ENCODE results near the gene MAN1C1. TPM values are rescaled to one million over a fixed set of nuclear protein-coding genes. Genes with fewer than 3 reads are reported as not detected.

MAN1C1 gene
- total RNA-seq, 1 donor from 2014 or later: 6.6 TPM

- no peak for DNase-seq (ENCODE audit: low read depth)
Measured at GRCh38 chr1:25613091-25613490, 3.5 kb upstream of the MAN1C1 start.

GRCh38 chr1:25614501-25615171 is 2.0 kb upstream of the MAN1C1 start:
- no peak for DNase-seq (ENCODE audit: low read depth)

GRCh38 chr1:25615172-25615541 is 1.4 kb upstream of the MAN1C1 start:
- peak; percentile 35 for DNase-seq (ENCODE audit: low read depth)

DNA sequence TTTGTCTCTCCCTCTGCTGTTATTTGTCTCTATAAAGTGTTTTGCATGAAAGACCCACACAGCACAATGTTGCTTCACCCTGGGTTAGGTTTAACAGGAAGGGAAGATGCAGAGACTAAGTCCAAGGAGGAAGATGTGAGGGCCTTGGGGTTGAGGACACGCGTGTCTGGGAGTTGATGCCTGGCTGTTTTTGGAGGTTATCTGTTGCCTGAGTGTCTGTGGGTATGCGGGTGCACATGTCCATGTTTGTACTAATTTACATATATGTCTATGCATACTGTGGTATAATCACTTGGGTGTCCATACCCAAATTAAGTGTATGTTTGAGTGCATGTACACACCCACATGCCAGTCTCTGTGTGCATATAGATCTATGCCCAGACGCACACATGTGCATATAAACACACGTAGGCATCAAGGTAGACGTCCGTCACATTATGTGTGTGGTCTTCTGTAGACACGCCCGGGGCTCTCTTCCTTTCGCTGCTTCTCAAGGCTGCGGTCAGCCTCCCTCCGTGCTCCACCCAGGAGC is 962 bp upstream of the MAN1C1 start:
- no peak for DNase-seq (ENCODE audit: low read depth)

- DNase-seq (ENCODE audit: low read depth): no peak
Measured at GRCh38 chr1:25616987-25617624, 515 bp downstream of the MAN1C1 start.

DNA sequence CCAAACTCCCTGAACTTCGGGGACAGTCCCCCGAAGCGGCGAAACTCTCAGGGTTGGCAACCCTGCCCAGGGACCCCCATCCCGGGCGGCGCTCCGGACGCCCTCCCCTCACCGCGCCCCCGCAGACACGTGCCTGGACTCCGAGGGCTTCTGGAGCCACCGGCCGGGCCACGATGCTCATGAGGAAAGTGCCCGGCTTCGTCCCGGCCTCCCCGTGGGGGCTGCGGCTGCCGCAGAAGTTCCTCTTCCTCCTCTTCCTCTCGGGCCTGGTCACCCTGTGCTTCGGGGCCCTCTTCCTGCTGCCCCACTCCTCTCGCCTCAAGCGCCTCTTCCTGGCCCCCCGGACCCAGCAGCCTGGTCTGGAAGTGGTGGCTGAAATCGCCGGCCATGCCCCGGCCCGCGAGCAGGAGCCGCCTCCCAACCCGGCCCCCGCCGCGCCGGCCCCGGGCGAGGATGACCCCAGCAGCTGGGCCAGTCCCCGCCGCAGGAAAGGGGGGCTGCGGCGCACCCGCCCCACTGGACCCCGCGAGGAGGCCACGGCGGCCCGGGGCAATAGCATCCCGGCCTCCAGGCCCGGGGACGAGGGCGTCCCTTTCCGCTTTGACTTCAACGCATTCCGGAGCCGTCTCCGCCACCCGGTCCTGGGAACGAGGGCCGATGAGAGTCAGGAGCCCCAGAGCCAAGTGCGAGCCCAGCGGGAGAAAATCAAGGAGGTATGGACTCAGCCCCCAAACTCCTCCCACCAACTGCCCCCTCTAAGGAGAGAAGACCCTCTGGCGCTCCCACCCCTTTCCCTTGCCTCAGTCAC is 1.2 kb downstream of the MAN1C1 start:
- no peak for DNase-seq (ENCODE audit: low read depth)

- DNase-seq (ENCODE audit: low read depth): no peak
Measured at GRCh38 chr1:25618433-25618808, 1.8 kb downstream of the MAN1C1 start.

DNA sequence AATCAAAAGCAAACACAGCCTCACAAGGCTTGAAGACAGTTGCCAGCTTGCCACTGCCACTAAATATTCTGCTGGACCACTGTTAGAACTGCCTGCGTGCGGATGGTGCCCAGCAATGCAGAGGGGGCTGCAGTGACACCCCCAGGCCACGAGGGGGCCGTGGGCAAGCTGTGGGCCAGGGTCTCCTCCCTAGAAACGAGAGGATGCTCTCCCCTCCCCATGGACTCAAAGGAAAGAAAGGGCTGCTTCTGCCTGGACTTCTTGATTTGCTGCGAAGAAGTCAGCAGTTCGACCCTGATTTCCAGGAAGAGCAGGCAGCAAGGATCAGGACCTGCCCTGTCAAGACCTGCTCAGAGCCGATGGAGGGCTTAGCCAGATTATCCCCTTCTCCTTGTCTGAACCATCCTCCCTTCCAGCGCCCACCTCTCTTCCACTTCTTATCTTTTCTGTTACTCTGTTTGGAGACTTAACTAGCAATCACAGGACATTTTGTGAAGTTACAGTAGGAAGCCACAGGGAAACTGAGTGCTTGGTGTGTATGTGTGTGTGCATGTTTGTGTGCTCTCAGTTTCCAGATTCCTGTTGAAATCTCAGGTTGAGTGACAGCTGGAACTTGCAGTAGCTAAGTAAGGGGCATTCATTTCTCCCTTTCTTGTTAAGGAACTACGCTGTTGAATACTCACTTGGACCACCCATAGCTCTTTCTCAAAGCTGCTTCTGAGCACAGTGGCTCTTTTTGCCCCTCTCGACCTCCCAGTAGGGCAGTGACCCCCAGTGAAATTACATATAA is 2.7 kb downstream of the MAN1C1 start:
- DNase-seq (ENCODE audit: low read depth): peak; percentile 30

DNA sequence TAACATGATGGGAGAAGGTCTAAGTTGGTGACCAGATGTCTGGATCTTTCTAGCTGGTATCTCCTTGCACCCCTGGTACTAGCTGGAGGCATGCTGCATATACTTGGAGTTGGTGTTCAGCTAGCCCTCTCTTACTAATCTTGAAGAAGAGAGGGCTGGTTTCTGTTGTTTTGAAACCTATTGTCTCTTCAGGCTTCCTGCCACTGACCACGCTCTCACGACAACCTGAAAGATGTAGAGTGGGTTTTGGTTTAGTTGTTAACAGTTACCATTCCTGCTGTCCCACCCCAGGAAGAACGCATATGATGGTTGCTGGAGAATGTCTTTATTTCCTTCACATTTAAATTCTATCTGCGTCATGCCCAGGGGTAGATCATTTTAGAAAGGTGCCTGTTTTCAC is 3.6 kb downstream of the MAN1C1 start:
- no peak for DNase-seq (ENCODE audit: low read depth)

DNA sequence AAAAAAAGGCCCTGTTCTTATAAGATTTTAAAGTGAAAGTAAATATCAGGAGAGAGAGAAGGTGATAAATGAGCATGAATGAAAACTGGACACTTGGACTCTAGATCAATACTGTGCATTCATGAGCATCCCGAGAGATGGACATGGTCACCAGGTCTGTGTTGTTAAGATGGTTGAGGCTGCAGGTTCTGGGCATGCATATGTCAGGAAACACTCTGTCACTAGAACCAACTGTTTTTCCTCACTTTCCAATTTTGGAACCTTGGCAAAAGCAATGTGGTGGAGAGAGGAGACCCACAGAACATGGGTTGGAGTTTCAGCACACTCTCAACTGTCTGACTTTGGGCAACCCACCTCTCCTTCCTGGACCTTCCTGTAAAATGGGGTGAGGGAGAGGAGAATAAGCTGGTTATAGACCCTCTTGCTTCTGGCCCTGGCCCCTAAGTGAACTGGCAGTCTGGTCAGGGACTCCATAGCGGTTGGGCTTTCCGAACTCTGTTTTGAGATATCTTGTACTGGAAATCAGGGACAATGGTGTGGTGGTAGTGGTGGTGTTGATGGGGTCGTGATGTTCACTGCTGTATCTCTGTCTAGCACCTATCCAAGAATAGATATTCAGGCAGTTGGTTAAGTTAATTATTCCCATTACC is 4.2 kb downstream of the MAN1C1 start:
- DNase-seq (ENCODE audit: low read depth): no peak

DNA sequence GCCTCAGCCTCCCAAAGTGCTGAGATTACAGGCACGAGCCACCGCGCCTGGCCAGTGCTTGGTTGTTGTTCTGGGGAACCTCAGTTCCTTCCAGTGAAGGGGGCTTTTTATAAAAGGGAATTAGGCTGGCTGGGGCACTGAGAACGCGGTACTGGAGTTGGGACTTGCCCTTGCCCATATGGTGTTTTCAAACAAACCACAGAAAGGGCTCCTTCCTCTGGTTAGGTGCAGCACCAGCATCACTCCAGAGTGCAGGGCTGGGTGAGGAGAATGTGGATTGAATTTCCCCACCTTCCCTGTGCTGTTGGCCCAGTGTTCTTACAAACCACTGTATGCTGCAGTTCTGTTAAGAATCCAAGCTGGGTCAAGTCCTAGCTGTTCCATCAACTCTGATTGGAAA is 5.3 kb downstream of the MAN1C1 start:
- DNase-seq (ENCODE audit: low read depth): no peak

GRCh38 chr1:25622531-25622930 is 5.9 kb downstream of the MAN1C1 start:
- no peak for DNase-seq (ENCODE audit: low read depth)

DNA sequence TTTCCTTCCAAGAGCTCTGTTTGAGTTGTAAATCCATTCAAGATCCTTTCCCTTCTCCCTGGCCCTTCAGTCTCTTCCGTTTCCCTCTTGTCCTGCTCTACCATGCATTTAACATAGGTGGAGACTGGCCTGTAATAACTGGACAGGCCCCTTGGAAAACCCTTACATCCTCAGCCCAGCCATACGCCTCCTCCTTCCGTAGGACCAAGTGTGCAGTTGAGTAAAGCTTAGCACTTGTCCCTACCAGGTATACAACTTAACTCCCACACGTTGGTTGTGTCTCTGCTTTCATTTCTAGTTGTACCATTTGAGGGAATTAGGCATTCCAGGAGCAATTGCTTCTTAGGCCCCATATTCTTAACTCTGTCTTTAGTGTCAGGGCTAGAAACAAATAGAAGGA is 6.4 kb downstream of the MAN1C1 start:
- no peak for DNase-seq (ENCODE audit: low read depth)

DNA sequence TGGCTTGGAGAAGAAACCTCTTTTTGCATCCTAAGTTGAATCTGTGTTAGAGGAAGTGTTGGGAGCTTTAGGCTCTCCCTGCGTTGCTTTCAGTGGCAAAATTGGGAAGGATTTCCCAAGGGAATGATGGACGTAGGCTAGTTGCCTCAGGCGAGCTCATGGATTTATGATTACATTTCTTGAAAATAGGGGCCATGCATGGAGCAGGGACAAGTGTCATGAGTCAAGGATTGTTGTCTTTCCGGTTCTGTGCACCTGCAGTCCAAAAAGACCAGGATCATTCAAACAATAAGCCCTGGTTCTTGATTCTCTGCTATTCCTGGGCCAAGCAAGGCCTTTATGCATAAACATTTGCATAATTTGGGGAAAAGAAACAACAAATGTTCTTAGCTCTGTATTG is 7.1 kb downstream of the MAN1C1 start:
- DNase-seq (ENCODE audit: low read depth): no peak

- DNase-seq (ENCODE audit: low read depth): peak; percentile 25
Measured at GRCh38 chr1:25624156-25624555, 7.6 kb downstream of the MAN1C1 start.

GRCh38 chr1:25624604-25625003 is 8.0 kb downstream of the MAN1C1 start:
- DNase-seq (ENCODE audit: low read depth): no peak

- DNase-seq (ENCODE audit: low read depth): no peak
Measured at GRCh38 chr1:25626018-25626417, 9.4 kb downstream of the MAN1C1 start.

GRCh38 chr1:25628741-25629421 is 12.3 kb downstream of the MAN1C1 start:
- no peak for DNase-seq (ENCODE audit: low read depth)

DNA sequence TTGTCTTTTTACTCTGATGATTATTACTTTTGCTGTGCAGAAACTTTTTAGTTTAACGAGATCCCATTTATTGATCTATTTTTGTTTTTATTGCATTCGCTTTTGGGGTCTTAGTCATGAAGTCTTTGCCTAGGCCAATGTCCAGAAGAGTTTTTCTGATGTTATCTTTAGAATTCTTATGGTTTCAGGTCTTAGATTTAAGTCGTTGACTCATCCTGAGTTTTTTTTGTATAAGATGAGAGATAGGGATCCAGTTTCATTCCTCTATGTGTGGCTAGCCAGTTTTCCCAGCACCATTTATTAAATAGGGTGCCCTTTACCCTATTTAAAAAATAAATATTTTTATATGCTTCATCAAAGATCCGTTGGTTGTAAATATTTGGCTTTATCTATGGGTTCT is 13.2 kb downstream of the MAN1C1 start:
- DNase-seq (ENCODE audit: low read depth): no peak

- no peak for DNase-seq (ENCODE audit: low read depth)
Measured at GRCh38 chr1:25631750-25632485, 15.3 kb downstream of the MAN1C1 start.
